ENCODE results near the gene CNTNAP2.

GRCh38 chr7:148210804-148211325 is 2094.3 kb downstream of the CNTNAP2 start:
- no peak for TF ChIP-seq CTCF (conservative IDR thresholded peaks at IDR 0.05)
- no peak for TF ChIP-seq ZFX (IDR thresholded peaks at IDR 0.05)

Data from C4-2B (cell line).